Fibroblast of lung (primary cell): ENCODE data around the gene SLC7A4. TPM values are rescaled to one million over a fixed set of nuclear protein-coding genes. Genes with fewer than 3 reads are reported as not detected.
"Not testable (repeated sequence)": the region's sequence is repeated elsewhere in the genome, so short reads cannot be mapped to it uniquely, and the experiment has no call there.

Experiments used
- DNase-seq, 2 donors: peaks; one replicate each; pipeline versions ENCODE4 v3.0.0 to v3.0.0-alpha.2; 2010; ENCODE audit warnings: low read depth in 2 of 2
- H2AFZ ChIP-seq: 2 replicates; pipeline ENCODE4 v1.5.1; 2012; ENCODE audit warnings: low read length, control low read depth, inconsistent platforms
- H3K27ac ChIP-seq: 2 replicates; pipeline ENCODE4 v1.5.1; 2011; ENCODE audit warnings: low read length, control low read depth; ENCODE audit not compliant: insufficient read depth
- H3K27me3 ChIP-seq: 2 replicates; pipeline ENCODE4 v1.5.1; 2011; ENCODE audit warnings: mild to moderate bottlenecking, low read length; ENCODE audit not compliant: control insufficient read depth, insufficient read depth
- H3K36me3 ChIP-seq: 2 replicates; pipeline ENCODE4 v1.5.1; 2011; ENCODE audit warnings: low read length; ENCODE audit not compliant: control insufficient read depth, insufficient read depth
- H3K4me1 ChIP-seq: 2 replicates; pipeline ENCODE4 v1.5.1; 2011; ENCODE audit warnings: low read length; ENCODE audit not compliant: control insufficient read depth, insufficient read depth; ENCODE audit errors: extremely low read depth
- H3K4me2 ChIP-seq: 2 replicates; pipeline ENCODE4 v1.5.1; 2011; ENCODE audit warnings: low read length, control low read depth; ENCODE audit not compliant: insufficient read depth; ENCODE audit errors: extremely low read depth
- H3K4me3 ChIP-seq, 4 experiments: fragments of 200-600 bp in 1 of 4; sonication (generic) in 1 of 4; replicated peaks in 1 of 4; 2 replicates each; pipeline ENCODE4 v1.5.1; 2011 to 2016; ENCODE audit warnings: low read length in 4 of 4, low read depth in 3 of 4, mild to moderate bottlenecking in 3 of 4, control low read depth in 2 of 4, inconsistent platforms in 1 of 4, mixed read lengths in 1 of 4; ENCODE audit not compliant: insufficient read depth in 1 of 4; ENCODE audit errors: control extremely low read depth in 1 of 4
- H3K79me2 ChIP-seq: 2 replicates; pipeline ENCODE4 v1.5.1; 2012; ENCODE audit warnings: mild to moderate bottlenecking, low read length, inconsistent platforms; ENCODE audit not compliant: control insufficient read depth, insufficient read depth
- H3K9ac ChIP-seq: 2 replicates; pipeline ENCODE4 v1.5.1; 2011; ENCODE audit warnings: mild to moderate bottlenecking, low read length, control low read depth; ENCODE audit not compliant: insufficient read depth
- H3K9me3 ChIP-seq: 2 replicates; pipeline ENCODE4 v1.5.1; 2012; ENCODE audit warnings: low read depth, low read length; ENCODE audit not compliant: control insufficient read depth, insufficient read depth
- H4K20me1 ChIP-seq: 2 replicates; pipeline ENCODE4 v1.5.1; 2011; ENCODE audit warnings: low read length; ENCODE audit not compliant: control insufficient read depth, insufficient read depth; ENCODE audit errors: extremely low read depth
- CTCF ChIP-seq, 2 donors: IDR thresholded peaks in 1 of 2; conservative IDR thresholded peaks in 1 of 2; 1 replicate in 1 of 2; 2 replicates in 1 of 2; pipeline ENCODE4 v1.5.1; 2011 to 2012; ENCODE audit warnings: low read length in 2 of 2, control low read depth in 1 of 2, inconsistent platforms in 1 of 2, low read depth in 1 of 2, mild to moderate bottlenecking in 1 of 2
- EZH2 ChIP-seq: IDR thresholded peaks from 2 replicates; pipeline ENCODE4 v1.5.1; 2012; ENCODE audit warnings: low read length, control low read depth, mild to moderate bottlenecking; ENCODE audit errors: missing control alignments
- polyA plus RNA-seq, 2 donors: library from polyadenylated mRNA; depleted of rRNA in 1 of 2; stranded (reverse) in 1 of 2; unstranded in 1 of 2; fragments of >200 nt; gene quantifications; 2 replicates each; pipeline ENCODE4 v1.2.1, GENCODE V29; 2011 to 2012; ENCODE audit warnings: missing spikeins in 1 of 2
- total RNA-seq: library from RNA; depleted of rRNA; stranded (reverse); fragments of >200 nt; gene quantifications from 2 replicates; pipeline ENCODE4 v1.2.1, GENCODE V29; 2014

SLC7A4 gene
- total and polyA plus RNA-seq, 2 donors (not counting 1 experiment from before 2014, with no cell fraction given) = 0.83 to 0.92 TPM

GRCh38 chr22:21051145-21051830 is 18.9 kb upstream of the SLC7A4 start:
- H3K9me3 ChIP-seq = no peaks in the 10 kb centered on the region
- H3K27ac ChIP-seq = no peak overlapping the region
- peaks cover under 1% of the 10 kb centered on the region for H3K4me1 ChIP-seq
- H2AFZ ChIP-seq = no peak overlapping the region
- no peak overlapping the region for H3K9ac ChIP-seq
- peaks cover 18% of the 10 kb centered on the region for H3K27me3 ChIP-seq
- TF ChIP-seq EZH2 (no peak), CTCF (conservative IDR thresholded peaks at IDR 0.05 in 1 of 2, IDR thresholded peaks at IDR 0.05 in 1 of 2; ENCODE audit: low read depth in 1 of 2, low read length in 2 of 2) (no peak)
- H3K4me3 ChIP-seq = no peak overlapping the region
- H3K79me2 ChIP-seq = no peaks in the 10 kb centered on the region
- H4K20me1 ChIP-seq = no peaks in the 10 kb centered on the region
- DNase-seq = no peak
- H3K4me2 ChIP-seq = no peak overlapping the region
- H3K36me3 ChIP-seq = no peaks in the 10 kb centered on the region

- H2AFZ ChIP-seq, DNase-seq, H3K36me3 ChIP-seq, H3K4me2 ChIP-seq, H3K9ac ChIP-seq, H3K4me3 ChIP-seq, H4K20me1 ChIP-seq, H3K79me2 ChIP-seq, H3K9me3 ChIP-seq, H3K27me3 ChIP-seq, H3K27ac ChIP-seq: not testable (repeated sequence)
- H3K4me1 ChIP-seq = peaks cover 18% of the 10 kb centered on the region
Measured at GRCh38 chr22:21048965-21049364, 16.6 kb upstream of the SLC7A4 start.

- DNase-seq, H3K27ac ChIP-seq, H4K20me1 ChIP-seq, H3K4me2 ChIP-seq, H3K36me3 ChIP-seq, H3K9me3 ChIP-seq, H3K9ac ChIP-seq, H2AFZ ChIP-seq, H3K79me2 ChIP-seq, H3K4me3 ChIP-seq, H3K27me3 ChIP-seq: not testable (repeated sequence)
- peaks cover 23% of the 10 kb centered on the region for H3K4me1 ChIP-seq
Measured at GRCh38 chr22:21048448-21048847, 16.1 kb upstream of the SLC7A4 start.

GRCh38 chr22:21047730-21048129 is 15.4 kb upstream of the SLC7A4 start:
- no peaks in the 10 kb centered on the region for H3K27me3 ChIP-seq
- H3K4me2 ChIP-seq = no peak overlapping the region
- no peak overlapping the region for H3K4me3 ChIP-seq
- H3K79me2 ChIP-seq = no peaks in the 10 kb centered on the region
- no peaks in the 10 kb centered on the region for H3K36me3 ChIP-seq
- no peaks in the 10 kb centered on the region for H3K9me3 ChIP-seq
- H4K20me1 ChIP-seq = no peaks in the 10 kb centered on the region
- no peak overlapping the region for H2AFZ ChIP-seq
- H3K27ac ChIP-seq = no peak overlapping the region
- no peak for DNase-seq
- H3K4me1 ChIP-seq = peaks cover 30% of the 10 kb centered on the region
- no peak overlapping the region for H3K9ac ChIP-seq
- no peak for TF ChIP-seq CTCF (conservative IDR thresholded peaks at IDR 0.05 in 1 of 2, IDR thresholded peaks at IDR 0.05 in 1 of 2; ENCODE audit: low read depth in 1 of 2, low read length in 2 of 2)
- TF ChIP-seq EZH2 = no peak
